Neuronal stem cell (in vitro differentiated cells): Measurements from ENCODE around the gene AFTPH.

ENCODE experiments used
- DNase-seq: peaks from one replicate; pipeline ENCODE4 v3.0.0-alpha.2; 2013; ENCODE audit warnings: low spot score
- H2AFZ ChIP-seq: one replicate; pipeline ENCODE4 v1.6.1; 2013; ENCODE audit warnings: mild to moderate bottlenecking, low read length, inconsistent platforms
- H2AK5ac ChIP-seq: 2 replicates; pipeline ENCODE4 v1.6.1; 2013; ENCODE audit warnings: low read depth, mild to moderate bottlenecking, inconsistent platforms, low read length, moderate library complexity, mixed read lengths
- H2BK120ac ChIP-seq: 2 replicates; pipeline ENCODE4 v1.6.1; 2013; ENCODE audit warnings: low read depth, mild to moderate bottlenecking, inconsistent platforms, low read length, moderate library complexity, mixed read lengths
- H2BK12ac ChIP-seq: one replicate; pipeline ENCODE4 v1.6.1; 2013; ENCODE audit warnings: low read length, inconsistent platforms
- H2BK15ac ChIP-seq: 2 replicates; pipeline ENCODE4 v1.6.1; 2013; ENCODE audit warnings: mild to moderate bottlenecking, low read length, inconsistent platforms, mixed read lengths
- H2BK5ac ChIP-seq: one replicate; pipeline ENCODE4 v1.6.1; 2013; ENCODE audit warnings: inconsistent platforms, mild to moderate bottlenecking, low read length, moderate library complexity
- H3K14ac ChIP-seq: one replicate; pipeline ENCODE4 v1.6.1; 2013; ENCODE audit warnings: low read length, inconsistent platforms
- H3K18ac ChIP-seq: 2 replicates; pipeline ENCODE4 v1.6.1; 2013; ENCODE audit warnings: low read length, inconsistent platforms
- H3K23ac ChIP-seq: 2 replicates; pipeline ENCODE4 v1.6.1; 2013; ENCODE audit warnings: low read depth, mild to moderate bottlenecking, mixed read lengths, low read length, inconsistent platforms; ENCODE audit not compliant: poor library complexity
- H3K27ac ChIP-seq: replicated peaks from 3 replicates; pipeline ENCODE4 v1.5.1; 2013; ENCODE audit warnings: low read length, inconsistent platforms
- H3K27me3 ChIP-seq, 3 experiments: 2 replicates each; pipeline ENCODE4 v1.6.1; 2013; ENCODE audit warnings: low read length in 3 of 3, mild to moderate bottlenecking in 2 of 3, inconsistent platforms in 1 of 3, low read depth in 1 of 3, mixed read lengths in 1 of 3, moderate library complexity in 1 of 3; ENCODE audit not compliant: control insufficient read depth in 3 of 3, insufficient read depth in 3 of 3
- H3K36me3 ChIP-seq, 2 donors: replicated peaks in 1 of 2; 2 replicates each; pipeline ENCODE4 v1.6.1; 2013; ENCODE audit warnings: low read length in 2 of 2; ENCODE audit not compliant: control insufficient read depth in 2 of 2, insufficient read depth in 2 of 2
- H3K4ac ChIP-seq: 2 replicates; pipeline ENCODE4 v1.6.1; 2013; ENCODE audit warnings: inconsistent platforms, mild to moderate bottlenecking, low read length, moderate library complexity
- H3K4me1 ChIP-seq, 2 donors: 1 replicate in 1 of 2; 2 replicates in 1 of 2; pipeline ENCODE4 v1.6.1; 2013; ENCODE audit warnings: low read length in 2 of 2, low read depth in 1 of 2; ENCODE audit not compliant: control insufficient read depth in 2 of 2, insufficient read depth in 1 of 2
- H3K4me2 ChIP-seq: one replicate; pipeline ENCODE4 v1.6.1; 2013; ENCODE audit warnings: mild to moderate bottlenecking, low read length, inconsistent platforms; ENCODE audit not compliant: insufficient read depth, poor library complexity, severe bottlenecking
- H3K4me3 ChIP-seq, 2 donors: 2 replicates each; pipeline ENCODE4 v1.5.1; 2013; ENCODE audit warnings: low read length in 2 of 2, mild to moderate bottlenecking in 2 of 2, inconsistent platforms in 1 of 2, moderate library complexity in 1 of 2
- H3K79me1 ChIP-seq: one replicate; pipeline ENCODE4 v1.6.1; 2013; ENCODE audit warnings: low read depth, mild to moderate bottlenecking, inconsistent platforms, low read length, moderate library complexity
- H3K9ac ChIP-seq: one replicate; pipeline ENCODE4 v1.6.1; 2013; ENCODE audit warnings: mild to moderate bottlenecking, low read depth, low read length, inconsistent platforms; ENCODE audit not compliant: poor library complexity
- H3K9me3 ChIP-seq, 2 donors: replicated peaks in 1 of 2; 2 replicates each; pipeline versions ENCODE3 to v1.6.1; 2013; ENCODE audit warnings: low read length in 2 of 2, mild to moderate bottlenecking in 2 of 2, inconsistent platforms in 1 of 2, low read depth in 1 of 2, mixed read lengths in 1 of 2, moderate library complexity in 1 of 2; ENCODE audit not compliant: control insufficient read depth in 2 of 2, insufficient read depth in 1 of 2
- H4K8ac ChIP-seq: one replicate; pipeline ENCODE4 v1.6.1; 2013; ENCODE audit warnings: low read depth, mild to moderate bottlenecking, inconsistent platforms, low read length, moderate library complexity
- H4K91ac ChIP-seq: one replicate; pipeline ENCODE4 v1.6.1; 2013; ENCODE audit warnings: low read length, low read depth, mild to moderate bottlenecking, inconsistent platforms; ENCODE audit not compliant: poor library complexity
- WGBS, 2 donors: extraction: QIAGEN DNeasy Blood & Tissue Kit; methylation state at CpG; one replicate each; pipeline ENCODE4 v1.1.7; 2013; ENCODE audit warnings: missing lambda C conversion rate in 2 of 2, mixed read lengths in 1 of 2; ENCODE audit not compliant: insufficient read length in 2 of 2, insufficient replicate concordance in 1 of 2; ENCODE audit errors: extremely low coverage in 2 of 2; 5-methylcytosine and 5-hydroxymethylcytosine counted together

Gene AFTPH

GRCh38 chr2:64482765-64483504 lies 41.2 kb upstream of the AFTPH start:
- H3K36me3 ChIP-seq: no peaks in the 10 kb centered on the region
- no peak overlapping the region for H2BK12ac ChIP-seq
- no peak overlapping the region for H2AK5ac ChIP-seq
- no peak overlapping the region for H3K4me2 ChIP-seq
- H2BK5ac ChIP-seq: no peak overlapping the region
- peaks cover 3 to 5% of the 10 kb centered on the region in 2 donors for H3K4me1 ChIP-seq
- peak overlapping the region; percentile 2 for H2AFZ ChIP-seq
- no peaks in the 10 kb centered on the region for H3K27me3 ChIP-seq
- no peak overlapping the region for H2BK120ac ChIP-seq
- H2BK15ac ChIP-seq: no peak overlapping the region
- H3K4ac ChIP-seq: no peak overlapping the region
- no peak overlapping the region for H3K23ac ChIP-seq
- DNase-seq: no peak
- H3K9me3 ChIP-seq: no peaks in the 10 kb centered on the region
- no peak overlapping the region for H3K27ac ChIP-seq
- no peak overlapping the region for H3K9ac ChIP-seq
- H3K18ac ChIP-seq: no peak overlapping the region
- H4K8ac ChIP-seq: no peak overlapping the region
- H3K4me3 ChIP-seq: no peak overlapping the region
- no CpG with 5 or more reads among the region's 5 CpGs for WGBS, 2 donors
- H3K79me1 ChIP-seq: no peaks in the 10 kb centered on the region
- no peak overlapping the region for H3K14ac ChIP-seq
- H4K91ac ChIP-seq: no peak overlapping the region

GRCh38 chr2:64485331-64485730 lies 38.8 kb upstream of the AFTPH start:
- Histone ChIP-seq H4K8ac (no peak overlapping the region), H2AK5ac (no peak overlapping the region), H3K4me1 (peaks cover 7 to 9% of the 10 kb centered on the region in 2 donors), H3K9ac (no peak overlapping the region), H2BK5ac (no peak overlapping the region), H3K4ac (no peak overlapping the region), H4K91ac (no peak overlapping the region), H2AFZ (no peak overlapping the region), H3K27me3 (no peaks in the 10 kb centered on the region), H2BK120ac (no peak overlapping the region), H3K14ac (no peak overlapping the region), H3K4me3 (no peak overlapping the region), H3K18ac (no peak overlapping the region), H3K79me1 (no peaks in the 10 kb centered on the region), H3K23ac (no peak overlapping the region), H2BK15ac (no peak overlapping the region), H3K9me3 (no peaks in the 10 kb centered on the region), H2BK12ac (no peak overlapping the region), H3K4me2 (no peak overlapping the region), H3K27ac (no peak overlapping the region), H3K36me3 (no peaks in the 10 kb centered on the region)
- no CpG with 5 or more reads among the region's 4 CpGs for WGBS, 2 donors
- no peak for DNase-seq

- Histone ChIP-seq H3K27ac (no peak overlapping the region), H2BK5ac (no peak overlapping the region), H3K23ac (no peak overlapping the region), H3K9me3 (no peaks in the 10 kb centered on the region), H3K9ac (no peak overlapping the region), H2AK5ac (no peak overlapping the region), H3K4me3 (no peak overlapping the region), H3K36me3 (no peaks in the 10 kb centered on the region), H2AFZ (peak overlapping the region; percentile 27), H3K4ac (no peak overlapping the region), H3K27me3 (no peaks in the 10 kb centered on the region), H4K8ac (no peak overlapping the region), H2BK15ac (no peak overlapping the region), H2BK12ac (no peak overlapping the region), H2BK120ac (no peak overlapping the region), H3K4me2 (no peak overlapping the region), H3K14ac (no peak overlapping the region), H3K18ac (no peak overlapping the region), H4K91ac (no peak overlapping the region), H3K4me1 (peaks cover 7 to 9% of the 10 kb centered on the region in 2 donors), H3K79me1 (no peaks in the 10 kb centered on the region)
- no CpG with 5 or more reads among the region's 8 CpGs for WGBS, 2 donors
- DNase-seq: no peak
These were observed 38.2 kb upstream of the AFTPH start for GRCh38 chr2:64485961-64486360.

GRCh38 chr2:64487256-64488049 lies 36.7 kb upstream of the AFTPH start:
- Histone ChIP-seq H2AFZ (peak overlapping the region; percentile 5), H3K79me1 (no peaks in the 10 kb centered on the region), H3K36me3 (no peaks in the 10 kb centered on the region), H2BK5ac (no peak overlapping the region), H2BK12ac (no peak overlapping the region), H3K4me2 (no peak overlapping the region), H3K9me3 (no peaks in the 10 kb centered on the region), H2AK5ac (no peak overlapping the region), H4K91ac (no peak overlapping the region), H3K4me3 (no peak overlapping the region), H3K14ac (no peak overlapping the region), H2BK15ac (no peak overlapping the region), H3K18ac (no peak overlapping the region), H3K4me1 (peaks cover 7 to 8% of the 10 kb centered on the region in 2 donors), H2BK120ac (no peak overlapping the region), H3K9ac (no peak overlapping the region), H4K8ac (no peak overlapping the region), H3K27ac (no peak overlapping the region), H3K27me3 (no peaks in the 10 kb centered on the region), H3K23ac (no peak overlapping the region), H3K4ac (no peak overlapping the region)
- no peak for DNase-seq
- no CpG with 5 or more reads among the region's 10 CpGs for WGBS, 2 donors
